ENCODE results near the gene AQP12B.

Gene AQP12B

GRCh38 chr2:240646900-240647502 is 35.7 kb downstream of the AQP12B start:
- DNase-seq, result no peak

- no peak for DNase-seq
Observed at GRCh38 chr2:240646176-240646899, 36.3 kb downstream of the AQP12B start.

DNA sequence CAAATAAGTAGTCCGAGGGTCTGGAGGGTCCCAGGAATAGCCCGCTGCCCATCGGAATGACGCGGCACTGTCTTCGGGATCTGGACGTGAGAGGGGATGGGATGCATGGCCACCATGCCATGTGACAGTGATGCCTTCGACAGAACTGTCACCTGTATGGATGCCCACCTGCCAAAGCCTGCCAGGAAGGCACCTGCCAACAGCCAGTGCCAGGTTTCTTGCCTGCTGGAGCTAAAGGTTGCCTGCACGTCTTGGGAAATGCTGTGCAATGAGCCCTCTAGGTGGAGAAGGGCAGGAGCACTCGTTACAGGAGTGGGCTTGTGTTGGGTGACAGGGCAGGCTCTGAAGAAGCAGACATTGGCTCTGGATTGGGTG is 36.9 kb downstream of the AQP12B start:
- no peak for DNase-seq

GRCh38 chr2:240645346-240645745 is 37.3 kb downstream of the AQP12B start:
- DNase-seq, result no peak

DNA sequence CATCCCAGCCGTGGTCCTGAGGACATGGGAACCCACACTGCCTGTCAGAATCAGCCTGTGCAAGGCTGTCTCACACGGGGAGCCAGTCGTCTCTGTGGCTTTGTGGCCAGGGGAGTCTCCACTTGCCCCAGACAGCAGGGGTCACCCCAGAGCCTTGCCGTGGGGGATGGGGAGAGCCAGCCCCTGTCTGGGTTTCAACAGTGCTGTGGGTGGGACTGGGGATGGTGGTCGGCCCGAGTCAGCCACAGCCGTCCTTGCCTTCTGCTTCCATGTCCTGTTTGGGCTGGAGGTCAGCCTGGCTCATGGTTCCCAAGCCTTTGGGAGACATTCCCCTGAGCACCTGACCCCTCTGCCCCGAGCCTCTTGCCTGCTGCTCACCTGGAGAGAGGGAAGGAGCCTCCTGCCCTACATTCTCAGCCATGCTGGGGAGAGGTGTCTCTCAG is 37.8 kb downstream of the AQP12B start:
- DNase-seq, result no peak

- DNase-seq, result no peak
Observed at GRCh38 chr2:240644171-240644651, 38.5 kb downstream of the AQP12B start.

GRCh38 chr2:240643811-240644150 is 38.9 kb downstream of the AQP12B start:
- no peak for DNase-seq

DNA sequence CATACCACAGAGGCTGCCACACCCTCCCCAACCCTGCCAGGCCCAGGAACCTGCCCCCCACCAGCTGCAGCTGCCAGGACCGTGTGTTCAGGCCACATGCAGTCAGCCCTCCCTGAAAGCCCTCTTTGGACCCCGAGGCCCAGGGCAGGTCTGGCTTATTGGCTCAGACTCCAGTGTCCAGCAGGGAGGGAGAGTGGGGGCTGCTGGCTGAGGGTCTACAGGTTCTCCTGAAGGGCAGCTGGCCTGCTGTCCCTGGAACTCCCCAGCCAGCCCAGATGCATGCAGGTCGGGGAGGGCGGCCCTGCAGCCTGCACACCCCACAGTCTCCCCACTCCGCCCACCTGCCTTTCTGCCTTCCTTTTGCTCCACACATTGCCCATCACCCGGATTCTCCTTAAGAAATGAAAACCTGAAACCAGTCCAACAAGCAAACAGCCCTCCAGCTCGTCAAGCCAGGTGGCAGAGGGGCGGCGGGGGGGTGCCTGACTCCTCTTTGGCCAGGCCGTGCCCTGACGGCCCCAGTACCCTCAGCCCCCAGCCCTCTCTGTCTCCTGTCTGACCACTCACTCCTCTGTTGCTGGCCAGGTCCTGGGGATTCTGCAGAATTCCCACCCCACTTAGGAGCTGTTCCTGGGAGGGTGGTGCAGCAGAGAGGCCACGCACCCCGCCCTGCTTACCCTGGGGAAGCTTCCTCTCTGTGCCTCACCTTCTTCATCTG is 39.4 kb downstream of the AQP12B start:
- no peak for DNase-seq

- DNase-seq, result no peak
Observed at GRCh38 chr2:240642806-240643092, 39.9 kb downstream of the AQP12B start.

- DNase-seq, result no peak
Observed at GRCh38 chr2:240642061-240642805, 40.5 kb downstream of the AQP12B start.

DNA sequence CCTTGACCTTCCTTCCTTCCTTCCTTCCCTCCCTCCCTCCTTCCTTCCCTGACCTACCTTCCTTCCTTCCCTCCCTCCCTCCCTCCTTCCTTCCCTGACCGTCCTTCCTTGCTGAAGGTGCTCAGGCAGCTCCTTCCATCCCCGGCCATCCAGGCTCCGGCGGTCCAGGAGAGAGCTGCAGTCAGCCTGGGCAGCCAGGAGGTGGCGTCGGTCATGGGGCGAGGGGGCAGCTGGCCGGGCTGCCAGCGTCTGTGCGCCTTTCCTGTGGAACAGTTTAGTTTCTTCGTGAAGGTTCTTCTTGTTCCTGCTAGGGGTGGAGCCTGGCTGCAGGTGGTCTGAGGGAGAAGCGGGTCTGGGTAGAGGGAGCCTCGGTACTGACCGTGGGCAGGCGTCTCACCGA is 41.7 kb downstream of the AQP12B start:
- DNase-seq, result peak; percentile 43

DNA sequence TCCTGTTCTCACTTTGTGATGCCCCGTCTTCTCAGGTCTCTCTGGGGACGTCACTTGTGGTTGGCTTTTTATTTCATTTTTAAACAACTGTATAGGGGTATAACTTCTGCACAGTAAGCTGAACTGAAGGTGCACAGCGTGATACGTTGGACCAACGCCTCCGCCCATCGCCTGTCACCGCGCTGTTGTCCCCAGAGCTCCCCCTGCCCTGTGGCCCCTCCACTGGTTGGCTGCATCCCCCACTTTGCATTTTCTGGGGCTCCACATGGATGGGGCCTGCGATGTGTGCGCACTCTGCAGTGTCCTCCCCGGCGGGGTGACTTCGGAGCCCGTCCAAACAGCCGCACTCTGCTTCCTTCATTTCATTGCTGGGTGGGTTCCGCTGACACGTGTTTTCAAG is 43.1 kb downstream of the AQP12B start:
- no peak for DNase-seq

GRCh38 chr2:240638512-240639160 is 44.0 kb downstream of the AQP12B start:
- no peak for DNase-seq

- DNase-seq, result no peak
Observed at GRCh38 chr2:240637901-240638345, 44.8 kb downstream of the AQP12B start.

- no peak for DNase-seq
Observed at GRCh38 chr2:240637116-240637900, 45.4 kb downstream of the AQP12B start.

GRCh38 chr2:240636563-240637115 is 46.0 kb downstream of the AQP12B start:
- no peak for DNase-seq

DNA sequence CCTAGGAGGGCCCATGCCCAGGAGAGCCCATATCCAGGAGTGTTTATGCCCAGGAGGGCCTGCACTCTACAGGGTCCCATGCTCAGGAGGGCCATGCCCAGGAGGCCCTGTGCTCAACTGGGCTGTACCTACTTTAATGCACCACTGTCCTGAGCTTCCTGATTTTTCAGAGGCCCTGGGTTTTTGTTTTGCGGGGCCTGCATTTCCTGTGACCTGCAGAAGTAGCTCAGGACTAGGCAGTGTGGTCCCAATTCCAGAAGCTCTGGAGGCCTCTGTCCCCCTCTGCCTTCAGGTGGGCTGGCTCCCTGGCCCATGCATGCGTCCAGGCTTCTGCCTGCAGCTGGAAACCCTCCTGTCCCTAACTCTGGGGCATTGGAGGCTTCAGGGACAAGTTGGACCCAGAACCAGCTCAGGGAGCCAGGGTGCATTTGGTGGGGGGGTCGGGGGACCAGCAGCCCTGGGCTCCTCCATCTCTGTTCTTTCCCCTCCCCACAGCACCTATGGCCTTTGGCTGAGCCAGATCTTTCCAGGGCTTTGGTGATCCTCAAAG is 46.6 kb downstream of the AQP12B start:
- no peak for DNase-seq

- DNase-seq, result no peak
Observed at GRCh38 chr2:240635121-240635997, 47.3 kb downstream of the AQP12B start.

DNA sequence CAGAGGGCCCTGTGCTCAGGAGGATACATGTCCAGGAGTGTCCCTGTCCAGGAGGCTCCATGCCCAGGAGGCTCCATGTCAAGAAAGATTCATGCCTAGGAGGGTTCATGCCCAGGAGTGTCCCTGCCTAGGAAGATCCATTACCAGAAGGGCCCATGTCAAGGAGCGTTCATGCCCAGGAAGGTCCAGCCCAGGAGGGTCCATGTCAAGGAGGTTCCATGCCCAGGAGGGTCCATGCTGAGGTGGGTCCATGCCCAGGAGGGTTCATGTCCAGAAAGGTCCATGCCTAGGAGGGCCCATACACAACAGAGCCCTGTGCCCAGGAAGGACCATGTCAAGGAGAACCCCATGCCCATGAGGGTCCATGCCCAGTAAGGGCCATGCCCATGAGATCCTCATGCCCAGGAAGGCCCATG is 50.4 kb downstream of the AQP12B start:
- DNase-seq, result no peak

- DNase-seq, result no peak
Observed at GRCh38 chr2:240631548-240632305, 51.0 kb downstream of the AQP12B start.
